Measurements from ENCODE around the gene IL1RAPL1. TPM values are rescaled to one million over a fixed set of nuclear protein-coding genes. Genes with fewer than 3 reads are reported as not detected.

IL1RAPL1 gene
- total RNA-seq, 1 experiment from 2014 or later, result not detected

DNA sequence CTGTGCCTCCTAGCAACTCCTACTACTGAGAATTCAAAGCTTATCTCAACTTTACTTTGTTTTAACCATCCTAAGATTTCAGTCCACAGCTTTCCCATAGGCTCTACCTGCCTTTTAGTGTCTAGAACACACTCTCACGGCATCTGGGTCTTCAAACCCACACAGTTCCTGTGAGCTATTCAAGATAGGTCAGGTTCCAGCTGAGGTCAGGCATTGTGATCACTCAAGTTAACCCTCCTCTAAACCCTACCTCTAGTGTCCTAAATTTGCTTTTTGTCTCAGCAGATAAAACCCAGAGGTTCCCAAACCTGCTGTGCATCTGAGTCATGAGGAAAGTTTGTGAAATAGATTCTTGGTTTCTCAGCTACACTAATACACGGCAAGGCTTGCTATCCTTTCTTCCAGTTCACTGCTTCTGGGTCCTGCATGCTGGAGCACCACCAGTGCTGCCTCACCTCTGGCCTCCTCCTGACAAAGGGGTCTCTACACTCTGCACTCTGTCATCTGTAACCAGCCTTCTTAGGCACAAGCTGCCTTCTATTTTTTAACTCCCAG, 1303.5 kb downstream of the IL1RAPL1 start:
- H3K27ac ChIP-seq (ENCODE audit: low read length), result no peak overlapping the region
- H3K4me2 ChIP-seq (ENCODE audit: low read depth, low read length, poor library complexity, severe bottlenecking), result no peak overlapping the region
- H2AFZ ChIP-seq (ENCODE audit: low read length), result no peak overlapping the region

GRCh38 chrX:29902004-29902403, 1314.8 kb downstream of the IL1RAPL1 start:
- Histone ChIP-seq H3K79me2 (ENCODE audit: low read length) (no peaks in the 10 kb centered on the region), H3K4me1 (ENCODE audit: low read length) (no peaks in the 10 kb centered on the region), H2AFZ (ENCODE audit: low read length) (no peak overlapping the region), H3K4me3 (ENCODE audit: low read length) (no peak overlapping the region), H3K27me3 (ENCODE audit: low read length) (no peaks in the 10 kb centered on the region), H3K9me3 (ENCODE audit: low read length) (peaks cover 16% of the 10 kb centered on the region), H3K9ac (ENCODE audit: low read length) (no peak overlapping the region), H3K27ac (ENCODE audit: low read length) (no peak overlapping the region), H3K36me3 (ENCODE audit: insufficient read depth, low read length) (no peaks in the 10 kb centered on the region), H3K9me2 (replicated peaks; ENCODE audit: insufficient read depth, low read length) (no peaks in the 10 kb centered on the region), H4K20me1 (ENCODE audit: insufficient read depth, low read depth, low read length) (no peaks in the 10 kb centered on the region), H3K4me2 (ENCODE audit: low read depth, low read length, poor library complexity, severe bottlenecking) (no peak overlapping the region)
- DNase-seq, result no peak

More for the DNA sequence above, 1303.5 kb downstream of the IL1RAPL1 start:
- no peaks in the 10 kb centered on the region for H3K36me3 ChIP-seq (ENCODE audit: insufficient read depth, low read length)
- DNase-seq, result no peak
- H3K4me1 ChIP-seq (ENCODE audit: low read length), result no peaks in the 10 kb centered on the region
- no peak overlapping the region for H3K4me3 ChIP-seq (ENCODE audit: low read length)
- no peaks in the 10 kb centered on the region for H4K20me1 ChIP-seq (ENCODE audit: insufficient read depth, low read depth, low read length)
- H3K9me2 ChIP-seq (replicated peaks; ENCODE audit: insufficient read depth, low read length), result no peaks in the 10 kb centered on the region
- H3K9me3 ChIP-seq (ENCODE audit: low read length), result peaks cover 9% of the 10 kb centered on the region; the same call in 1 of the 2 replicates
- H3K27me3 ChIP-seq (ENCODE audit: low read length), result no peaks in the 10 kb centered on the region
- no peak overlapping the region for H3K9ac ChIP-seq (ENCODE audit: low read length)
- no peaks in the 10 kb centered on the region for H3K79me2 ChIP-seq (ENCODE audit: low read length)

- no peak overlapping the region for H3K9ac ChIP-seq (ENCODE audit: low read length)
- no peaks in the 10 kb centered on the region for H3K36me3 ChIP-seq (ENCODE audit: insufficient read depth, low read length)
- H3K4me1 ChIP-seq (ENCODE audit: low read length), result no peaks in the 10 kb centered on the region
- peaks cover 8% of the 10 kb centered on the region for H3K9me3 ChIP-seq (ENCODE audit: low read length)
- no peaks in the 10 kb centered on the region for H3K27me3 ChIP-seq (ENCODE audit: low read length)
- DNase-seq, result no peak
- no peak overlapping the region for H3K27ac ChIP-seq (ENCODE audit: low read length)
- no peak overlapping the region for H3K4me3 ChIP-seq (ENCODE audit: low read length)
- no peak overlapping the region for H3K4me2 ChIP-seq (ENCODE audit: low read depth, low read length, poor library complexity, severe bottlenecking)
- H4K20me1 ChIP-seq (ENCODE audit: insufficient read depth, low read depth, low read length), result no peaks in the 10 kb centered on the region
- H2AFZ ChIP-seq (ENCODE audit: low read length), result no peak overlapping the region
- no peaks in the 10 kb centered on the region for H3K9me2 ChIP-seq (replicated peaks; ENCODE audit: insufficient read depth, low read length)
- no peaks in the 10 kb centered on the region for H3K79me2 ChIP-seq (ENCODE audit: low read length)
Observed at GRCh38 chrX:29903360-29903759, 1316.1 kb downstream of the IL1RAPL1 start.

DNA sequence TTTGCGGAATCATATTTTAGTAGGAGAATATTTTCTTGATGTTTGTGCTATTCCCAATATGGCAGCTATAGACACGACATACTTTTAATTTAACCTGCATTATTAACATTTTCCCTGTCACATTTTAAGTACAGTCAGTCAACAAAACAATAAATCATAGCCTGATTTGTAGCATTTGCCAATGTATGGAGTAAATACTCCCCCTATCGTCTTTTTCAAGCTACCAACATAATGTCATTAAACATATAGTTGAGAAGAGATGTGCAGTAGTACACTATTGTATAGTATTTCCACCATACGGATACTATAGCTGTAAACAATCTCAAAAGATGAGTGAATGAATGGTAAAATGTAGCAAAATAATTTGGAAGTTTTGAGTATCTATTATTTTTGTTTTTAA, 1324.4 kb downstream of the IL1RAPL1 start:
- no peak overlapping the region for H3K4me2 ChIP-seq (ENCODE audit: low read depth, low read length, poor library complexity, severe bottlenecking)
- no peaks in the 10 kb centered on the region for H3K79me2 ChIP-seq (ENCODE audit: low read length)
- H3K36me3 ChIP-seq (ENCODE audit: insufficient read depth, low read length), result no peaks in the 10 kb centered on the region
- no peak for DNase-seq
- no peak overlapping the region for H3K9ac ChIP-seq (ENCODE audit: low read length)
- no peaks in the 10 kb centered on the region for H4K20me1 ChIP-seq (ENCODE audit: insufficient read depth, low read depth, low read length)
- no peak overlapping the region for H3K4me3 ChIP-seq (ENCODE audit: low read length)
- no peak overlapping the region for H2AFZ ChIP-seq (ENCODE audit: low read length)
- no peak overlapping the region for H3K27ac ChIP-seq (ENCODE audit: low read length)
- H3K9me3 ChIP-seq (ENCODE audit: low read length), result peaks cover 9% of the 10 kb centered on the region; the same call in 1 of the 2 replicates
- H3K9me2 ChIP-seq (replicated peaks; ENCODE audit: insufficient read depth, low read length), result no peaks in the 10 kb centered on the region
- H3K4me1 ChIP-seq (ENCODE audit: low read length), result no peaks in the 10 kb centered on the region
- H3K27me3 ChIP-seq (ENCODE audit: low read length), result no peaks in the 10 kb centered on the region

DNA sequence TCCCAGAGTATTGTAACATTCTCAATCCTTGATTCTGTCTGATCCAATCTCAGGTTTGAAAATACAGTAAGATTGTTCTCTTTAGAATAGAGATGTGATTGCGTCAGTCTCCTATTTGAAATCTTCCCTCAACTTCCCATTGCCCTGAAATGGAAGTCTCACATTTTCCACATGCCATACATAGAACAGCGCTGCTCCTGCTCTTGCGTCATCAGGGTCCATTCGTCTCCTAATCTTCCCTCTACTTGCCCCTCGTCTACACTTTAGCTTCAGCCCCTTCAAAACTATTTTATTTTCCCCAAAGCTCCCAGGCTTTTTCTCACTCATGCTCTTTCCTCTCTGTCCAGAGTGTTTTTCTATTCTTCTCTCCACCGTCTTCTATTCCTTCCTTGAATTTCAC, 1326.4 kb downstream of the IL1RAPL1 start:
- Histone ChIP-seq H2AFZ (ENCODE audit: low read length) (no peak overlapping the region), H3K36me3 (ENCODE audit: insufficient read depth, low read length) (no peaks in the 10 kb centered on the region), H3K9me3 (ENCODE audit: low read length) (peaks cover 12% of the 10 kb centered on the region; the same call in 1 of the 2 replicates)

DNA sequence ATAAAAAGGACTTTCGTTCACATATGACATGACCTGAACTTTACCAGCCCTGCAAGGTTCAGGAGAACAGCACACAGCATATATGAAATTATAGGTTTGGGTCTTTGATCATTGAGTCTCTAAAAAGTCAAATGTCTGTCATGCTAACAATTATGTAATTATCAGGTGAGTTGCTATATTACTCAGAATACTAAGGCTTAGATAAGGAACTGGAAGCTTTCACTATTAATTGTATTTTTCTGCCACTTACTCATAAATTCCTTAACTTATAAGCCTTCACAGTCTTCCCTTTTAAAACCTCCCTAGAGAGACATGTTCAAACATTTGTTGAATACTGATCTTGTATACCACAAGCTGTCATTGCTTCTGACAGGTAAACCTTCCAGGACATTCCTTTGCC, 1335.4 kb downstream of the IL1RAPL1 start:
- H2AFZ ChIP-seq (ENCODE audit: low read length), result no peak overlapping the region
- no peaks in the 10 kb centered on the region for H3K79me2 ChIP-seq (ENCODE audit: low read length)
- H3K36me3 ChIP-seq (ENCODE audit: insufficient read depth, low read length), result no peaks in the 10 kb centered on the region
- H3K4me1 ChIP-seq (ENCODE audit: low read length), result no peaks in the 10 kb centered on the region
- no peak overlapping the region for H3K4me3 ChIP-seq (ENCODE audit: low read length)
- no peak overlapping the region for H3K27ac ChIP-seq (ENCODE audit: low read length)
- no peaks in the 10 kb centered on the region for H3K9me2 ChIP-seq (replicated peaks; ENCODE audit: insufficient read depth, low read length)
- no peak overlapping the region for H3K9ac ChIP-seq (ENCODE audit: low read length)
- no peaks in the 10 kb centered on the region for H3K27me3 ChIP-seq (ENCODE audit: low read length)
- no peak overlapping the region for H3K4me2 ChIP-seq (ENCODE audit: low read depth, low read length, poor library complexity, severe bottlenecking)
- peaks cover 22% of the 10 kb centered on the region; the same call in 1 of the 2 replicates for H3K9me3 ChIP-seq (ENCODE audit: low read length)
- no peak for DNase-seq
- H4K20me1 ChIP-seq (ENCODE audit: insufficient read depth, low read depth, low read length), result no peaks in the 10 kb centered on the region

More for the DNA sequence above, 1326.4 kb downstream of the IL1RAPL1 start:
- H3K27ac ChIP-seq (ENCODE audit: low read length), result no peak overlapping the region
- no peaks in the 10 kb centered on the region for H3K9me2 ChIP-seq (replicated peaks; ENCODE audit: insufficient read depth, low read length)
- DNase-seq, result no peak
- H3K4me3 ChIP-seq (ENCODE audit: low read length), result no peak overlapping the region
- H3K4me1 ChIP-seq (ENCODE audit: low read length), result no peaks in the 10 kb centered on the region
- H3K4me2 ChIP-seq (ENCODE audit: low read depth, low read length, poor library complexity, severe bottlenecking), result no peak overlapping the region
- no peaks in the 10 kb centered on the region for H4K20me1 ChIP-seq (ENCODE audit: insufficient read depth, low read depth, low read length)
- H3K27me3 ChIP-seq (ENCODE audit: low read length), result no peaks in the 10 kb centered on the region
- no peaks in the 10 kb centered on the region for H3K79me2 ChIP-seq (ENCODE audit: low read length)
- H3K9ac ChIP-seq (ENCODE audit: low read length), result no peak overlapping the region

DNA sequence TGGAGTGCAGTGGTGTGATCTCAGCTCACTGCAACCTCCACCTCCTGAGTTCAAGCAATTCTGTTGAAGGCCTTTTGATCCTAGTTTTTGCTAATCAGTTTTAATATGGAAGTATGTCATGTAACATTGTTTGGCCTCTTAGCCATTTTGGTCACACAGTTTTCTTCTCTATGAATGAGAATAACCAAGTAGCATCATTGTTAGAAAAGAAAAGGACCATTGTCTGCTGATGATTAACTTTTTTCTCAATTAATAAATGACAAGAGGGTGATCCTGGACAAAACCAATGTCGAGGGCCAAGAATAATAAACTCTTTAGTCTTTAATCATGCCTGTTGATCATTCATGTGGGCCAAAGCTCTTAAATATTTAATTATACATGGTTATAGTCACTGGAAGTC, 1338.8 kb downstream of the IL1RAPL1 start:
- H3K4me3 ChIP-seq (ENCODE audit: low read length), result no peak overlapping the region
- H2AFZ ChIP-seq (ENCODE audit: low read length), result no peak overlapping the region
- H3K9me3 ChIP-seq (ENCODE audit: low read length), result peaks cover 29% of the 10 kb centered on the region
- H3K27ac ChIP-seq (ENCODE audit: low read length), result no peak overlapping the region
- H3K27me3 ChIP-seq (ENCODE audit: low read length), result no peaks in the 10 kb centered on the region
- H3K4me2 ChIP-seq (ENCODE audit: low read depth, low read length, poor library complexity, severe bottlenecking), result no peak overlapping the region
- no peaks in the 10 kb centered on the region for H3K36me3 ChIP-seq (ENCODE audit: insufficient read depth, low read length)
- H3K4me1 ChIP-seq (ENCODE audit: low read length), result no peaks in the 10 kb centered on the region
- DNase-seq, result no peak
- no peaks in the 10 kb centered on the region for H3K9me2 ChIP-seq (replicated peaks; ENCODE audit: insufficient read depth, low read length)
- H4K20me1 ChIP-seq (ENCODE audit: insufficient read depth, low read depth, low read length), result no peaks in the 10 kb centered on the region
- no peaks in the 10 kb centered on the region for H3K79me2 ChIP-seq (ENCODE audit: low read length)
- H3K9ac ChIP-seq (ENCODE audit: low read length), result no peak overlapping the region

- H3K4me3 ChIP-seq (ENCODE audit: low read length), result no peak overlapping the region
- no peaks in the 10 kb centered on the region for H3K9me2 ChIP-seq (replicated peaks; ENCODE audit: insufficient read depth, low read length)
- no peaks in the 10 kb centered on the region for H3K4me1 ChIP-seq (ENCODE audit: low read length)
- no peak for DNase-seq
- H3K36me3 ChIP-seq (ENCODE audit: insufficient read depth, low read length), result no peaks in the 10 kb centered on the region
- H2AFZ ChIP-seq (ENCODE audit: low read length), result no peak overlapping the region
- H3K9ac ChIP-seq (ENCODE audit: low read length), result no peak overlapping the region
- no peaks in the 10 kb centered on the region for H3K27me3 ChIP-seq (ENCODE audit: low read length)
- no peak overlapping the region for H3K27ac ChIP-seq (ENCODE audit: low read length)
- H3K4me2 ChIP-seq (ENCODE audit: low read depth, low read length, poor library complexity, severe bottlenecking), result no peak overlapping the region
- H4K20me1 ChIP-seq (ENCODE audit: insufficient read depth, low read depth, low read length), result no peaks in the 10 kb centered on the region
- H3K79me2 ChIP-seq (ENCODE audit: low read length), result no peaks in the 10 kb centered on the region
- H3K9me3 ChIP-seq (ENCODE audit: low read length), result peaks cover 30% of the 10 kb centered on the region
Observed at GRCh38 chrX:29926659-29927058, 1339.4 kb downstream of the IL1RAPL1 start.

Data from Karpas-422 (cell line).